Spleen (tissue), 11 donors: ENCODE measurements around the gene ZFYVE28. TPM values are rescaled to one million over a fixed set of nuclear protein-coding genes. Genes with fewer than 3 reads are reported as not detected.
A peak's percentile ranks its signal among the peaks of the same experiment; 100 is the strongest.

ENCODE experiments used
- DNase-seq: peaks from one replicate; pipeline ENCODE4 v3.0.0-alpha.2; 2020
- H3K27ac ChIP-seq, 8 donors: fragments of 200-600 bp; sonication (generic) in 7 of 8; 1 replicate in 4 of 8; 2 replicates in 4 of 8; pipeline versions ENCODE4 v1.5.0 to v1.8.0; 2016 to 2021; ENCODE audit warnings: inconsistent platforms in 4 of 8, mild to moderate bottlenecking in 4 of 8, moderate library complexity in 1 of 8
- H3K27me3 ChIP-seq, 7 donors: fragments of 200-600 bp; sonication (generic) in 6 of 7; replicated peaks in 1 of 7; 1 replicate in 4 of 7; 2 replicates in 3 of 7; pipeline versions ENCODE4 v1.5.0 to v1.8.0; 2016 to 2021; ENCODE audit warnings: inconsistent platforms in 3 of 7, mild to moderate bottlenecking in 1 of 7
- H3K36me3 ChIP-seq, 6 donors: fragments of 200-600 bp; sonication (generic) in 5 of 6; 1 replicate in 4 of 6; 2 replicates in 2 of 6; pipeline versions ENCODE4 v1.5.0 to v1.8.0; 2016 to 2021; ENCODE audit warnings: inconsistent platforms in 2 of 6
- H3K4me1 ChIP-seq, 6 donors: fragments of 200-600 bp; sonication (generic) in 5 of 6; 1 replicate in 3 of 6; 2 replicates in 3 of 6; pipeline versions ENCODE4 v1.5.0 to v1.8.0; 2016 to 2021; ENCODE audit warnings: inconsistent platforms in 3 of 6
- H3K4me3 ChIP-seq, 8 donors: fragments of 200-600 bp; sonication (generic) in 7 of 8; 1 replicate in 4 of 8; 2 replicates in 4 of 8; pipeline versions ENCODE4 v1.5.0 to v1.8.0; 2016 to 2021; ENCODE audit warnings: inconsistent platforms in 4 of 8, mild to moderate bottlenecking in 4 of 8, moderate library complexity in 2 of 8
- H3K9me3 ChIP-seq, 8 donors: fragments of 200-600 bp; sonication (generic) in 7 of 8; 1 replicate in 4 of 8; 2 replicates in 4 of 8; pipeline versions ENCODE4 v1.5.0 to v1.8.0; 2016 to 2021; ENCODE audit warnings: inconsistent platforms in 4 of 8
- CTCF ChIP-seq, 11 experiments: fragments of 200-600 bp in 7 of 11; fragments of 450-650 bp in 4 of 11; sonication (generic) in 4 of 11; IDR thresholded peaks in 8 of 11; conservative IDR thresholded peaks in 3 of 11; 1 replicate in 7 of 11; 2 replicates in 4 of 11; pipeline versions ENCODE4 v1.4.0 to v1.8.0; 2016 to 2021; ENCODE audit warnings: antibody characterized with exemption in 11 of 11, inconsistent platforms in 4 of 11, mild to moderate bottlenecking in 1 of 11
- POLR2A ChIP-seq, 3 donors: fragments of 450-650 bp; IDR thresholded peaks; one replicate each; pipeline ENCODE4 v1.5.1; 2017; ENCODE audit warnings: antibody characterized with exemption in 3 of 3, mild to moderate bottlenecking in 1 of 3
- POLR2AphosphoS5 ChIP-seq, 3 donors: sonication (generic); formaldehyde crosslinking; IDR thresholded peaks; one replicate each; pipeline ENCODE4 v1.5.1; 2017; ENCODE audit warnings: antibody characterized with exemption in 3 of 3
- WGBS, 5 donors: extraction: QIAGEN DNeasy Blood & Tissue Kit in 3 of 5; methylation state at CpG; one replicate each; pipeline versions ENCODE4 v1.1.5 to v1.1.7; 2013 to 2018; 5-methylcytosine and 5-hydroxymethylcytosine counted together
- intact Hi-C: fragments of 100-400 bp; cut with DNase I; formaldehyde crosslinking; loops from one replicate; pipeline ENCODE4 v1.15.0; 2023; ENCODE audit warnings: low total_unique reads
- polyA plus RNA-seq, 3 donors: library from polyadenylated mRNA; stranded (reverse); fragments of 200-250 nt; gene quantifications; one replicate each; pipeline ENCODE4 v1.2.1, GENCODE V29; 2013
- total RNA-seq, 7 donors: library from RNA; depleted of rRNA in 3 of 7; stranded (reverse); fragments of >200 nt in 3 of 7; fragmentation: NEBNext Ultra II Directional in 4 of 7; extraction: Animal tissue kit (Norgen Biotek cat#: 25700) in 4 of 7; gene quantifications; one replicate each; pipeline versions ENCODE4 v1.1.0 to v1.2.1, GENCODE V29; 2016 to 2021
- donor health status: healthy with polysubstance abuse.
- donor health status: DM: no; HTN: no; CAD: no; lungs with moderate emphysema.
- donor health status: DM: no; HTN: no; CAD: no.
- donor health status: Bipolar disorder and iron deficiency.
- donor health status: healthy.
- donor health status: DM: no; HTN: no; CAD: no.
- donor health status: DM: yes; HTN: yes; CAD: no.

The ZFYVE28 gene
- total and polyA plus RNA-seq, 10 donors, result 2.7 to 31.3 (median 12.6) TPM

GRCh38 chr4:2256781-2257191, 161.7 kb downstream of the ZFYVE28 start:
- TF ChIP-seq POLR2AphosphoS5 (IDR thresholded peaks at IDR 0.05) (peak; percentile 83 to 85 (median 84)), POLR2A (IDR thresholded peaks at IDR 0.05) (no peak), CTCF (IDR thresholded peaks at IDR 0.05 in 8 of 11, conservative IDR thresholded peaks at IDR 0.05 in 3 of 11) (no peak)
- peaks cover 42 to 92% (median 75%) of the 10 kb centered on the region in 6 donors for H3K4me1 ChIP-seq
- H3K27me3 ChIP-seq, result no peaks in the 10 kb centered on the region
- 56 to 64% (median 63%) methylated on average over 10 to 12 of the region's 12 CpGs for WGBS, 5 donors
- peak; percentile 88 for DNase-seq
- intact Hi-C loops, result no loop called here
- H3K9me3 ChIP-seq, result no peaks in the 10 kb centered on the region
- H3K27ac ChIP-seq, result peak overlapping the region; percentile 65 to 99 (median 98)
- H3K4me3 ChIP-seq, result peak overlapping the region in 2 of 8 donors; percentile 23 to 45
- peaks cover 0 to 85% (median 46%) of the 10 kb centered on the region in 6 donors for H3K36me3 ChIP-seq

GRCh38 chr4:2256156-2256731, 162.2 kb downstream of the ZFYVE28 start:
- peaks cover 0 to 91% (median 51%) of the 10 kb centered on the region in 6 donors for H3K36me3 ChIP-seq
- peaks cover 42 to 97% (median 75%) of the 10 kb centered on the region in 6 donors for H3K4me1 ChIP-seq
- peak overlapping the region in 4 of 8 donors; percentile 1 to 45 (median 16) for H3K4me3 ChIP-seq
- TF ChIP-seq CTCF (IDR thresholded peaks at IDR 0.05 in 8 of 11, conservative IDR thresholded peaks at IDR 0.05 in 3 of 11) (no peak), POLR2AphosphoS5 (IDR thresholded peaks at IDR 0.05) (peak in 1 of 3 donors; percentile 4)
- H3K27ac ChIP-seq, result peak overlapping the region; percentile 65 to 99 (median 98)
- DNase-seq, result peak; percentile 77
- intact Hi-C loops, result no loop called here
- WGBS, 5 donors, result 60 to 76% (median 65%) methylated on average over 3 to 8 of the region's 8 CpGs
- no peaks in the 10 kb centered on the region for H3K27me3 ChIP-seq
- no peaks in the 10 kb centered on the region for H3K9me3 ChIP-seq

GRCh38 chr4:2255501-2256155, 162.8 kb downstream of the ZFYVE28 start:
- Histone ChIP-seq H3K4me3 (peak overlapping the region in 4 of 8 donors; percentile 1 to 45 (median 16)), H3K27me3 (no peaks in the 10 kb centered on the region), H3K9me3 (no peaks in the 10 kb centered on the region), H3K36me3 (peaks cover 0 to 97% (median 57%) of the 10 kb centered on the region in 6 donors), H3K4me1 (peaks cover 39 to 96% (median 73%) of the 10 kb centered on the region in 6 donors), H3K27ac (peak overlapping the region; percentile 65 to 99 (median 98))
- WGBS, 5 donors, result 57 to 83% (median 68%) methylated on average over 8 to 18 of the region's 18 CpGs
- DNase-seq, result peak; percentile 78
- peak in 2 of 3 donors; percentile 51 to 79 for TF ChIP-seq POLR2AphosphoS5 (IDR thresholded peaks at IDR 0.05)
- TF ChIP-seq CTCF (IDR thresholded peaks at IDR 0.05 in 8 of 11, conservative IDR thresholded peaks at IDR 0.05 in 3 of 11), result no peak
- TF ChIP-seq POLR2A (IDR thresholded peaks at IDR 0.05), result no peak
- intact Hi-C loops, result no loop called here
